IgD-negative memory B cell (primary cell): Measurements from ENCODE around the gene KAZALD1. TPM values are rescaled to one million over a fixed set of nuclear protein-coding genes. Genes with fewer than 3 reads are reported as not detected.
A peak's percentile ranks its signal among the peaks of the same experiment; 100 is the strongest.
"Not testable (repeated sequence)": the region's sequence is repeated elsewhere in the genome, so short reads cannot be mapped to it uniquely, and the experiment has no call there.

Source experiments
- H3K27ac Mint-ChIP-seq, 3 donors: one replicate each; pipeline ENCODE4 v1.8.0; 2020 to 2022; ENCODE audit warnings: mild to moderate bottlenecking in 3 of 3, mixed read lengths in 3 of 3, moderate library complexity in 1 of 3
- H3K27me3 Mint-ChIP-seq: one replicate; pipeline ENCODE4 v1.8.0; 2021; ENCODE audit warnings: mixed read lengths
- H3K36me3 Mint-ChIP-seq: one replicate; pipeline ENCODE4 v1.8.0; 2020; ENCODE audit warnings: mild to moderate bottlenecking, mixed read lengths
- H3K4me1 Mint-ChIP-seq, 3 donors: one replicate each; pipeline ENCODE4 v1.8.0; 2020 to 2022; ENCODE audit warnings: mixed read lengths in 3 of 3, mild to moderate bottlenecking in 1 of 3
- H3K4me3 Mint-ChIP-seq, 4 donors: one replicate each; pipeline ENCODE4 v1.8.0; 2020 to 2022; ENCODE audit warnings: mild to moderate bottlenecking in 4 of 4, mixed read lengths in 4 of 4, moderate library complexity in 3 of 4
- H3K9me3 Mint-ChIP-seq, 3 donors: one replicate each; pipeline ENCODE4 v1.8.0; 2020 to 2021; ENCODE audit warnings: mixed read lengths in 3 of 3, mild to moderate bottlenecking in 1 of 3
- polyA plus RNA-seq: library from polyadenylated mRNA; unstranded; fragments of 300-500 nt; fragmentation: Illumina TruSeq; gene quantifications from one replicate; pipeline ENCODE4 v1.2.3, GENCODE V29; 2021

KAZALD1 gene
- polyA plus RNA-seq, 1 donor from 2014 or later: not detected

GRCh38 chr10:101022967-101023705, 38.7 kb upstream of the KAZALD1 start:
- H3K27me3 Mint-ChIP-seq: peaks cover 18% of the 10 kb centered on the region
- no peaks in the 10 kb centered on the region for H3K9me3 Mint-ChIP-seq
- no peak overlapping the region for H3K4me3 Mint-ChIP-seq
- no peak overlapping the region for H3K27ac Mint-ChIP-seq
- no peaks in the 10 kb centered on the region for H3K36me3 Mint-ChIP-seq
- peaks cover 4 to 6% (median 5%) of the 10 kb centered on the region in 3 donors for H3K4me1 Mint-ChIP-seq

DNA sequence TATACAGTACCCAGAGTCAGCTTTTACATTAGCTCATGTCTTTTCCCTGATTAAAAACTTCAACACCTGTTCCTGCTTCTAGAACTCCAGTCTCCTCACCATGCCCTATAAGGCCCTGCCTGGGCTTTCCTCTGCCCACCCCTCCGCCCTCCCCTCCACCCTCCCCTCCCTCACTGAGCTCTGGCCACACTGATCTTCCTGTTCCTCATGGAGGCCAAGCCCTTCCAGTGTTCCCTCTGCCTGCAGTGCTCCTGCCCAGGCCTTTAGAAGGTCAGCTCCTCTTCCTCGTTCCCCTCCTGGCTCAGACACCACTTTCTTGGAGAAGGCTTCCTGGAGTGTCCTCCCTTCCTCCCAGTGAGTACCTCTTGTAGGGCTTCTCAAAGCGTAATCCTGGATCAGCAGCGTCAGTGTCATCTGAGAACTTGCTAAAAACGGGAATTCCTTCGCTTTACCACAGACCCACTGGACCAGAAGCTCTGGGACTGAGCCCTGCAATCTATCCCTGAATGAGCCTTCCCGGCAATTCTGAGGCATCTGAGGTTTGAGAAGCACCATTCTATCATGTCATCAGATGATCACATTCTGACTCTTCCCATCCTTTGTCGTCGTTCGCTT, 34.6 kb upstream of the KAZALD1 start:
- H3K9me3 Mint-ChIP-seq: no peaks in the 10 kb centered on the region
- H3K36me3 Mint-ChIP-seq: no peaks in the 10 kb centered on the region
- H3K4me3 Mint-ChIP-seq: no peak overlapping the region
- peaks cover 19% of the 10 kb centered on the region for H3K27me3 Mint-ChIP-seq
- peaks cover 0 to 2% (median under 1%) of the 10 kb centered on the region in 3 donors for H3K4me1 Mint-ChIP-seq
- H3K27ac Mint-ChIP-seq: no peak overlapping the region

DNA sequence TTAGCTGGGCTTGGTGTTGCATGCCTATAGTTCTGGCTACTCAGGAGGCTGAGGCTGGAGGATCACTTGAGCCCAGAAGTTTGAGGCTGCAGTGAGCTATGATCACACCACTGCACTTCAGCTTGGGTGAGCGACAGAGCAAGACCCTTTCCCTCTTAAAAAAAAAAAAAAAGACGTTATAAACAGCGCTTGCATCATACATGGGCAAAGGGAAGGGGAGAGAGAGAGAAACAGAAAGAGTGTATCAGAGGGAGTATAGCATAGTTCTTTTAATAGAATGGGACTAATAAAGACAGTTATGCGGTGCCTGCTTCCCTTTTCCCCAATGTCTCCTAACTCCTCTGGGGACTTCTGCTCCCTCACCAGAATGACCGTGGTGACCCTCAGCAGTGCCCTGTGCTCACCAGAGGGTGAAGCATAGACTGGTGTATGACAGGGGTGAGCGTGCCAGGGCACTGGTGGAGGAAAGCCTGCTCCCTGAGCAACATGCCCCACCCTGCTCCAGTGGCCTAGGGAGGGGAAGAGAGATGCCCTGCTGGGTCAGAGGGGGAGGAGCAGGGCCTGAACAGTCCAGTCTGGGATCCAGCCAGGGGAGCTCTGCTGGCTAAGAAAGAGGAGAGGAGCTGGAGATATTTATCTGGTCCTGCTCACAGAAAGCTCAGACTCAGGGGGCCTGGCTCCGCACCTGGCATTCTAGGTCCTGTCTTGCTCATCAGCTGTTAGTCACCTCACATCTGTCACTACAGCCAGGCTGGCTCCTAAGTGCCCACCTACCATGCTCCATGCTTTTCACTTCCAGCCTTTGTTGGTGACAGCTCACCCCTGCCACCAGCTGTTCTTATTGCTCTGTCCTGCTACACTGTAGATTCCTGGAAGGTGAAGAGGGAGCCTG, 33.1 kb upstream of the KAZALD1 start:
- Mint-ChIP-seq H3K4me1 (peaks cover 5 to 9% (median 8%) of the 10 kb centered on the region in 3 donors), H3K9me3 (no peaks in the 10 kb centered on the region), H3K27me3 (peaks cover 19% of the 10 kb centered on the region), H3K27ac (no peak overlapping the region), H3K4me3 (peak overlapping the region in 2 of 4 donors; percentile 23 to 39), H3K36me3 (peaks cover 1% of the 10 kb centered on the region)

DNA sequence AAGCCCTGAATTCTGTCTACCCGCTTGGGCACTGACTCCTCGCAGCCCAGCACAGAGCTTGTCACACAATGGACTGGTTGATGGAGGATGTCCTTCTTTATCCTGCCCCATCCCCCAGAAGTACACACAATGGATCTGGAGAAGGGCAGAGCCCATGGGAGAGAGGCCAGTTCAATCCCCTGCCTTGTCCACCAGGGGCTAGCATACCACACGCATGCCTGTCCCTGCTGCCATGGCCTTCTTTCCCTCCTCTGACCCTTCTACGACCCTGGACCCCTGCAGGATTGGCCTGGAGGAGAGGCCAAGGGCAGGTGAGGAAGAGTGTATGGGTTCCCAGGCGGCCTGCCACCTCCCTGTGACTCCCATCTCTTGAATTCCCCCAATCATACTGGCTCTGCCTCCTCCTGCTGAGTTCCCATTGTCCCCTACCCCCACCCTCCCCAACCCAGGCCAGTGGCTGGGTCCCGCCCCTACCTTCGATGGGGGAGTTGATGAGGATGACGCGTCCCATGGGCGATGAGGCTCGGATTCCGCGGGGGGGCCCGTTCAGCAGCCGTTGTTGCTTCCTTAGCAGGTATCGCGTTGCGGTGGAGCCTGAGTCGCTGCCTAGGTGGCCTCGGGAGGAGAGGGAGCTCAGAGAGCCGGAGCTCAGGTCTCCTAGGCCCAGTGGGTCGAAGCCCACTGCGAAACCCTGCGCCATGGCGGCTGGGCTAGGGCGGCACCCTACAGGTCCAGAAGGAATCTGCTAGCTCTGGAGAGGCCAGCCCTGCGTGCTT, 32.1 kb upstream of the KAZALD1 start:
- H3K9me3 Mint-ChIP-seq: no peaks in the 10 kb centered on the region
- H3K36me3 Mint-ChIP-seq: peaks cover 1% of the 10 kb centered on the region
- H3K4me1 Mint-ChIP-seq: peaks cover 5 to 9% (median 8%) of the 10 kb centered on the region in 3 donors
- H3K4me3 Mint-ChIP-seq: peak overlapping the region in 1 of 4 donors; percentile 23
- H3K27me3 Mint-ChIP-seq: peaks cover 19% of the 10 kb centered on the region
- H3K27ac Mint-ChIP-seq: no peak overlapping the region

DNA sequence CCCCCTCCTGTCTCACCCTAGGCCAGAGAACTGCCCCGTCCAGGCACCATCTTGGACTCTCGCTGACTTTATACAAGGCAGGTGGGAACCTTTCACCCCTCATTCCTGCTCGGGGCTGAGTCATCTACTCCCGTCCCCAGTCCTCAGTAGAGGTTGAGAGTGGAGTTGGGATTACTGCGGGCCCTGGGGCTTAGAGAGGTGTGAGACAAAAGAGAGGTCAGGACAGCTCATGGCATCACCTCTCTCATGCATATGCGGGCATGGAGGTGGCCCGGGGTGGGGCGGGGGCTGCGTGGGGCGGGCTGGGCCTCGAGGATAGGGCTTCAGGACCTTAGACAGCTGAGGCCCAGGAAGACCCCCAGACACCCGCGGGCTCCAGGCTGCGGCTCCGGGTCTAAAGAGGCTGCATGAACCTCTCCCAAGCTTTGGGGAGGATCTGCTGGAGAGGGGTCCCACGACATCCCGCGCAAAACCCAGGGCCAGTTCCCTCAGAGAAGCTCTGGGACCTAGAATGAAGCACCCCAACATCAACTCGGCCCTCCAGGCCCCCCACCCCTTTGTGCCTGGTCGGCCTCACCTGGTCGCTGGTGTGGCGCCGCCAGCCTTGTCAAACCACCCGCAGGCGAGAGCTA, 31.2 kb upstream of the KAZALD1 start:
- peaks cover 5 to 9% (median 8%) of the 10 kb centered on the region in 3 donors for H3K4me1 Mint-ChIP-seq
- H3K27ac Mint-ChIP-seq: peak overlapping the region in 1 of 3 donors; percentile 69
- peaks cover 19% of the 10 kb centered on the region for H3K27me3 Mint-ChIP-seq
- H3K9me3 Mint-ChIP-seq: no peaks in the 10 kb centered on the region
- peaks cover 1% of the 10 kb centered on the region for H3K36me3 Mint-ChIP-seq
- peak overlapping the region; percentile 95 to 98 (median 96) for H3K4me3 Mint-ChIP-seq

DNA sequence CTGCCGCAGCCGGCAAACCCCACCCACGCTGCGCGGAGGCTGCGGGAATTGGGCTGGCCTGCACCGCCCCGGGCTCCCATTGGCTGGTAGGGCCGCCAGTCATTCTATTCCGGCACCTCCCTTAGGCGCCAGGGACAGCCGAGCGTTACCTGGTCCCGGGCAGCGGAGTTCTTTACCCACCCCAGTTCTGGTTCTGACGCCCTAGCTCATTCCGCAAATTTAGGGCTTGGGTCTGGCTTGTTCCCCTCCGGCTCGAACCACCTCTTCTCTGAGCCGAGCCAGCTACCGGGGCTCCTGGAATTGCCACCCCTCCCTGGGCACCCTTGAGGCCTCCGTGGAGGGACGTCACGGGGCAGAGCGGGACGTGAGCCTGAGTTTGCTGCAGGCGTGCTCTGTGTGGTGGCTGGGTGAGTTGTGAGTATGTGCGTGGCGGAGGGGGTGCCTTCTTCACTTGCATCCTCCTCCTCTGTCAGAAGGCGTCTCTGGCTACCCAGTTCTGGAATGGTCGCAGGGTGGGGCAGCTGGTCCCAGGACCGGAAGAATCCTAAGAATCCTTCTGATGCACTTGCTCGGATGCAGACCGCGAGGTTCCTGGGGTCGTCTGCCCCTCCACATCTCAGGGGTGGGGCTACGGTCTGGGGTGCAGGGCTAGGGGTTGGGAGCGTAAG, 30.5 kb upstream of the KAZALD1 start, which contains the start of the genes PDZD7 and SFXN3:
Gene PDZD7, minus strand, starts transcription at position 2 of the 668 bp plus-strand sequence. CDS start 910 bp downstream, outside the sequence.
Gene SFXN3, plus strand, starts transcription at position 107 of the 668 bp plus-strand sequence. CDS start 3,461 bp downstream, outside the sequence.
- no peaks in the 10 kb centered on the region for H3K9me3 Mint-ChIP-seq
- peak within 1 kb of the TSS; percentile 69 to 96 (median 92) for H3K27ac Mint-ChIP-seq
- peaks cover 1% of the 10 kb centered on the region for H3K36me3 Mint-ChIP-seq
- peaks cover 5 to 9% (median 8%) of the 10 kb centered on the region in 3 donors for H3K4me1 Mint-ChIP-seq
- peaks cover 19% of the 10 kb centered on the region for H3K27me3 Mint-ChIP-seq
- peak within 1 kb of the TSS; percentile 95 to 98 (median 96) for H3K4me3 Mint-ChIP-seq

GRCh38 chr10:101031796-101032636, 29.8 kb upstream of the KAZALD1 start:
- Mint-ChIP-seq H3K4me1 (peaks cover 5 to 9% (median 8%) of the 10 kb centered on the region in 3 donors), H3K27me3 (peaks cover 19% of the 10 kb centered on the region), H3K27ac (peak overlapping the region; percentile 69 to 96 (median 93)), H3K4me3 (peak overlapping the region; percentile 95 to 98 (median 96)), H3K9me3 (no peaks in the 10 kb centered on the region), H3K36me3 (peaks cover 1% of the 10 kb centered on the region)

GRCh38 chr10:101032637-101033224, 29.1 kb upstream of the KAZALD1 start:
- H3K36me3 Mint-ChIP-seq: peaks cover 5% of the 10 kb centered on the region

GRCh38 chr10:101033276-101033675, 28.5 kb upstream of the KAZALD1 start:
- peaks cover 8% of the 10 kb centered on the region for H3K36me3 Mint-ChIP-seq
- peaks cover 5 to 9% (median 8%) of the 10 kb centered on the region in 3 donors for H3K4me1 Mint-ChIP-seq
- peak overlapping the region in 1 of 4 donors; percentile 26 for H3K4me3 Mint-ChIP-seq
- no peaks in the 10 kb centered on the region for H3K9me3 Mint-ChIP-seq
- peaks cover 8% of the 10 kb centered on the region for H3K27me3 Mint-ChIP-seq
- H3K27ac Mint-ChIP-seq: no peak overlapping the region

More at GRCh38 chr10:101032637-101033224, 29.1 kb upstream of the KAZALD1 start:
- Mint-ChIP-seq H3K27ac (peak overlapping the region; percentile 69 to 96 (median 93)), H3K4me3 (peak overlapping the region; percentile 95 to 98 (median 96)), H3K4me1 (peaks cover 5 to 9% (median 8%) of the 10 kb centered on the region in 3 donors), H3K9me3 (no peaks in the 10 kb centered on the region), H3K27me3 (peaks cover 13% of the 10 kb centered on the region)

DNA sequence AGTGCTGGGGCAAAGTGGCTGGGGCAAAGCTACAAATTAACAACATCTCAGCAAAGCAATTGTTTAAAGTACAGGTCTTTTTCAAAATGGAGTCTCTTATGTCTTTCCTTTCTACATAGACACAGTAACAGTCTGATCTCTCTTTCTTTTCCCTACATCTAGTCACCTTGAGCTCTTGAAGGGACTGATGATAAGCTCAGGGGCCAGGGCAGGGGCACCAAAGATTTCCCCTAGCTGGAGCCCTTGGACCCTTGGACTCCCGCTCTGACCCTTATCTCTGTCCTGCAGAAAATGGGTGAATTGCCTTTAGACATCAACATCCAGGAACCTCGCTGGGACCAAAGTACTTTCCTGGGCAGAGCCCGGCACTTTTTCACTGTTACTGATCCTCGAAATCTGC, 27.4 kb upstream of the KAZALD1 start:
- H3K4me1 Mint-ChIP-seq, H3K36me3 Mint-ChIP-seq, H3K27me3 Mint-ChIP-seq, H3K9me3 Mint-ChIP-seq: not testable (repeated sequence)
- peak overlapping the region in 1 of 3 donors; percentile 23 for H3K27ac Mint-ChIP-seq
- H3K4me3 Mint-ChIP-seq: peak overlapping the region in 1 of 4 donors; percentile 26

- Mint-ChIP-seq H3K27me3 (no peaks in the 10 kb centered on the region), H3K4me3 (no peak overlapping the region), H3K27ac (no peak overlapping the region), H3K36me3 (peaks cover 8% of the 10 kb centered on the region), H3K9me3 (no peaks in the 10 kb centered on the region), H3K4me1 (peaks cover 5 to 9% (median 8%) of the 10 kb centered on the region in 3 donors)
Measured at GRCh38 chr10:101035314-101035713, 26.5 kb upstream of the KAZALD1 start.
